Glutamatergic neuron (in vitro differentiated cells): Measurements from ENCODE around the gene CNEP1R1. TPM values are rescaled to one million over a fixed set of nuclear protein-coding genes. Genes with fewer than 3 reads are reported as not detected.
A peak's percentile ranks its signal among the peaks of the same experiment; 100 is the strongest.

Experiments used
- DNase-seq: peaks from one replicate; pipeline ENCODE4 v3.0.0; 2022
- H3K27ac Mint-ChIP-seq: one replicate; pipeline ENCODE4 v1.8.0; 2020; ENCODE audit warnings: mild to moderate bottlenecking, mixed read lengths, inconsistent platforms; ENCODE audit not compliant: unreplicated experiment
- H3K27me3 Mint-ChIP-seq: one replicate; pipeline ENCODE4 v1.8.0; 2020; ENCODE audit warnings: mild to moderate bottlenecking, moderate library complexity, mixed read lengths, inconsistent platforms; ENCODE audit not compliant: unreplicated experiment
- H3K36me3 Mint-ChIP-seq: one replicate; pipeline ENCODE4 v1.8.0; 2020; ENCODE audit warnings: mild to moderate bottlenecking, mixed read lengths, inconsistent platforms; ENCODE audit not compliant: unreplicated experiment
- H3K4me1 Mint-ChIP-seq: one replicate; pipeline ENCODE4 v1.8.0; 2020; ENCODE audit warnings: mild to moderate bottlenecking, low read depth, mixed read lengths, inconsistent platforms; ENCODE audit not compliant: unreplicated experiment
- H3K4me3 Mint-ChIP-seq: one replicate; pipeline ENCODE4 v1.8.0; 2020; ENCODE audit warnings: mild to moderate bottlenecking, mixed read lengths, inconsistent platforms; ENCODE audit not compliant: unreplicated experiment
- H3K9me3 Mint-ChIP-seq: one replicate; pipeline ENCODE4 v1.8.0; 2020; ENCODE audit warnings: mild to moderate bottlenecking, moderate library complexity, mixed read lengths, inconsistent platforms; ENCODE audit not compliant: unreplicated experiment
- long read RNA-seq: library from polyadenylated mRNA; unstranded; transcript quantifications from one replicate; pipeline ENCODE4 v2.0.0, GENCODE V29; 2020; ENCODE audit not compliant: unreplicated experiment
- total RNA-seq: library from RNA; stranded (reverse); fragmentation: NEBNext Ultra II Directional; extraction: Animal tissue kit (Norgen Biotek cat#: 25700); gene quantifications from one replicate; pipeline ENCODE4 v1.2.1, GENCODE V29; 2021; ENCODE audit not compliant: unreplicated experiment
- TF ChIP-seq, protein P1 (sequence below): fragments of 200-600 bp; sonication (generic); IDR thresholded peaks from one replicate; pipeline ENCODE4 v1.5.0; 2021; ENCODE audit not compliant: partially characterized antibody, unreplicated experiment

The CNEP1R1 gene, protein sequence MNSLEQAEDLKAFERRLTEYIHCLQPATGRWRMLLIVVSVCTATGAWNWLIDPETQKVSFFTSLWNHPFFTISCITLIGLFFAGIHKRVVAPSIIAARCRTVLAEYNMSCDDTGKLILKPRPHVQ
- 15.0 TPM for total RNA-seq
- long read RNA-seq, partial matches to known transcripts = 0 of 4 reads
- long read RNA-seq, other reads (novel, unspliced or antisense) = 0 of 4 reads

DNA sequence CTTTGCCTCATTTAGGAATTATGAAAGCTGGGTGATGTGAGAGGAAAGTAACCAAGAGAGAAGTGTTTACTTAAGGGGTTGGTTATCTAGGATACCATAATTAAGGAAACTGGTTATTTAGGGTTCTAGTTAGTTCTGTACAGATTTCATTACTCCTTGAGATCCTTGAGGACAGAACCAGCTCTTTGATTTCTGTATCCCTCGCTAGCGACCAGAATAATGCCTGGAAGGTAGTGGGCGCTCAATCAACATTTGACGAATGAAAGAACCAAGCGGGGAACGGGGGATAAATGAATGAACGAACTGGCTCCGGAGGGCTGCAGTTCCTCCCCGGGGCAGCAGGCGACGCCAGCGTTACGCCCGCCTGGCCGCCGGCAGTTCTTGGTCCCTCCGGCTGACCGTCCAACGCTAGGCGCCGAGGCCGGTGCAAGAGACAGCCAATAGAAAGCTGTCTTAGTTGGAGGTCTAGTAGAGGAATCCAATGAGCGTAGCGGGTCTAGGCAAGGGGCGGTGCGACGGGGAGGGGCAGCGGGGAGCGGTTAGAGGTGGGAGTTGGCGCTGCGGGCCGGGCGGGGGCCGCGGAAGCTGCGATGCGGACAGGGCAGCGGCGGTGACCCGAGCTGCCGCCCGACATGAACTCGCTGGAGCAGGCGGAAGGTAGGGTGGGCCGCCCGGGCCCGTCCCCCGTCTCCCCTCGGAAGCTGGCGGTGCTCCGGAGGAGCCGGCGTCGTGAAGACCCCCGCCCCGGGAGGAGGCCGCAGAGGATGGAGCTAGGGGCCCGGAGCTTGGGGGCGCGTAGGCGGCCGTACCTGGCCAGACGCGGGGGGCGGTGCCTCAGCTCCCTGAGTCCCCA, at the start of gene CNEP1R1:
CNEP1R1 (plus strand) TSS at position 542 of the 853 bp plus-strand sequence; CDS start at position 633, 91 bp downstream.
- Mint-ChIP-seq H3K36me3 (no peaks in the 10 kb centered on the region), H3K4me3 (peak within 1 kb of the TSS; percentile 93), H3K27me3 (no peaks in the 10 kb centered on the region), H3K4me1 (peaks cover 9% of the 10 kb centered on the region), H3K27ac (no peak within 1 kb of the TSS), H3K9me3 (peaks cover 2% of the 10 kb centered on the region)
- peak; percentile 93 for DNase-seq
- TF ChIP-seq, protein P1, sequence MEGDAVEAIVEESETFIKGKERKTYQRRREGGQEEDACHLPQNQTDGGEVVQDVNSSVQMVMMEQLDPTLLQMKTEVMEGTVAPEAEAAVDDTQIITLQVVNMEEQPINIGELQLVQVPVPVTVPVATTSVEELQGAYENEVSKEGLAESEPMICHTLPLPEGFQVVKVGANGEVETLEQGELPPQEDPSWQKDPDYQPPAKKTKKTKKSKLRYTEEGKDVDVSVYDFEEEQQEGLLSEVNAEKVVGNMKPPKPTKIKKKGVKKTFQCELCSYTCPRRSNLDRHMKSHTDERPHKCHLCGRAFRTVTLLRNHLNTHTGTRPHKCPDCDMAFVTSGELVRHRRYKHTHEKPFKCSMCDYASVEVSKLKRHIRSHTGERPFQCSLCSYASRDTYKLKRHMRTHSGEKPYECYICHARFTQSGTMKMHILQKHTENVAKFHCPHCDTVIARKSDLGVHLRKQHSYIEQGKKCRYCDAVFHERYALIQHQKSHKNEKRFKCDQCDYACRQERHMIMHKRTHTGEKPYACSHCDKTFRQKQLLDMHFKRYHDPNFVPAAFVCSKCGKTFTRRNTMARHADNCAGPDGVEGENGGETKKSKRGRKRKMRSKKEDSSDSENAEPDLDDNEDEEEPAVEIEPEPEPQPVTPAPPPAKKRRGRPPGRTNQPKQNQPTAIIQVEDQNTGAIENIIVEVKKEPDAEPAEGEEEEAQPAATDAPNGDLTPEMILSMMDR = peak; percentile 94

GRCh38 chr16:49977427-49977826, 47.6 kb upstream of the CNEP1R1 start:
- DNase-seq = no peak
- H3K36me3 Mint-ChIP-seq = no peaks in the 10 kb centered on the region
- no peaks in the 10 kb centered on the region for H3K4me1 Mint-ChIP-seq
- no peaks in the 10 kb centered on the region for H3K27me3 Mint-ChIP-seq
- H3K9me3 Mint-ChIP-seq = peaks cover 3% of the 10 kb centered on the region
- no peak overlapping the region for H3K4me3 Mint-ChIP-seq
- no peak overlapping the region for H3K27ac Mint-ChIP-seq
- TF ChIP-seq, protein P1 = no peak

DNA sequence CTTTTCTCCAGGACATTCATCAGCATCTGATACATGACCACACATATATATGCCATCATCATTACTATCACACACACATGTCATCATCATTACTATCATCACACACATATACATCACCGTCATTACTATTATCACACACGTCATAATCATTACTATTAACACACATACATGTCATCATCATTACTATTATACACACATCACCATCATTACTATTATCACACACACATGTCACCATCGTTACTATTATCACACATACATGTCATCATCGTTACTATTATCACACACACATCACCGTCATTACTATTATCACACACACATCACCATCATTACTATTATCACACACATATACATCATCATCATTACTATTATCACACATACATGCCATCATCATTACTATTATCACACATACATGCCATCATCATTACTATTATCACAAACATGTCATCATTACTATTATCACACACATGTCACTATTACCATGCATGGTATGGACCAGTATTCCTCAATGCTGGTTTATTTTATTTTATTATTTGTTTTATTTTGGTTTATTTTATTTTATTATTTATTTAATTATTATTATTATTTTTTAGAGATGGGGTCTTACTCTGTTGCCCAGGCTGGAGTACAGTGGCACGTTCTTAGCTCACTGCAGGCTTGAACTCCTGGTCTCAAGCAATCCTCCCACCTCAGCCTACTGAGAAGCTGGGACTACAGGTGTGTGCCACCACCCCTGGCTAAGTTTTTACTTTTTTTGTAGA, 46.3 kb upstream of the CNEP1R1 start:
- H3K27me3 Mint-ChIP-seq = no peaks in the 10 kb centered on the region

DNA sequence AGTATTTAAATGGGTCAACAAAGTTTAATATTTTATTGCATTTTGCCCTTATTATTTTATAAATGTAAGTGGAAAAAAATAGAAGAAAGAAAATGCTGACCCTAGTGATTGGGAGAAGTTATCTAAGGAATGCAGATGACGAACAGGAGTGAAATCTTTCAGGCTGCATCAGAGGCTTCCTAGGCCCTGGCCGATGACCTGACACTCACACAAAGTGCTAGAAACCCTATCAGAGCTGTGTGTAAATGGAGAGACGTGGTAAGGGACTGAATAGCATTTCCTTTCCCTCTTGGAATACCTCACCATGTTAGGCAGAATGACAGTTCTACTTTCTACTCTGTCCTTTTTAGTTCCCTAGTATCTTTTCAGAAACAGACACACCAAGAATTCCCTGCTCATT, 44.9 kb upstream of the CNEP1R1 start:
- H3K4me3 Mint-ChIP-seq = no peak overlapping the region
- no peaks in the 10 kb centered on the region for H3K9me3 Mint-ChIP-seq
- TF ChIP-seq, protein P1 = no peak
- DNase-seq = no peak
- no peaks in the 10 kb centered on the region for H3K27me3 Mint-ChIP-seq
- H3K27ac Mint-ChIP-seq = no peak overlapping the region
- H3K36me3 Mint-ChIP-seq = no peaks in the 10 kb centered on the region
- H3K4me1 Mint-ChIP-seq = no peaks in the 10 kb centered on the region

More for the DNA sequence above, 46.3 kb upstream of the CNEP1R1 start:
- H3K27ac Mint-ChIP-seq = no peak overlapping the region
- no peak for DNase-seq
- no peaks in the 10 kb centered on the region for H3K9me3 Mint-ChIP-seq
- no peaks in the 10 kb centered on the region for H3K36me3 Mint-ChIP-seq
- H3K4me3 Mint-ChIP-seq = no peak overlapping the region
- TF ChIP-seq, protein P1 = no peak
- H3K4me1 Mint-ChIP-seq = no peaks in the 10 kb centered on the region
